Measurements from ENCODE around the gene LPIN3. TPM values are rescaled to one million over a fixed set of nuclear protein-coding genes. Genes with fewer than 3 reads are reported as not detected.

Gene LPIN3
- total and polyA plus RNA-seq, 2 donors (not counting 3 experiments of a cell fraction or from before 2014, with no cell fraction given) = 2.1 to 3.0 TPM

DNA sequence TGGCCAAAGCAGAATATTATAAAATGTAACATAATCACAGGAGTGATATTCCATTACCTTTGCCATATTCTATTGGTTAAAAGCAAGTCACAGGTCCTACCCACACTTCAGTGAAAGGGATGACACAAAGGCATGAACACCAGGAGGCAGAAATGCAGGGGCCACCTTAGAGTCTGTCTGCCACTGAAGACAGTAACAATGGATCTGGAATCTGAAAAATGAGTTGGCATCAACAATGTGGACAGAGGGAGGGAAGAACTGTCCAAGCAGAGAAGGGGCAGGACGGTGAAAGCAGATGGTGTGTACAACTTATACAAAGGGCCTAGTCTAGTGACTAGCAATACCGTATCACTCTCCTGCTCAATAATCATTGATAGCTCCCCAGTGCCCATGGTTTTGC, 6.6 kb upstream of the LPIN3 start:
- ChIA-PET CTCF (interaction anchor here (1.1 to 2.4 kb wide), 3 partner anchors 17 to 162 kb away, joined by 3 to 16 read pairs (median 4); partner anchors contain the start of gene ZHX3), POLR2A (no interaction called here)
- Histone ChIP-seq H3K9ac (replicated peaks; ENCODE audit: extremely low read depth, insufficient read depth, low read length) (no peak overlapping the region), H2AFZ (ENCODE audit: low read depth, low read length) (no peak overlapping the region), H3K9me3 (replicated peaks; ENCODE audit: control insufficient read depth, insufficient read depth, low read length) (no peaks in the 10 kb centered on the region), H3K4me1 (ENCODE audit: control insufficient read depth, extremely low read depth, insufficient read depth, low read length) (peaks cover 19% of the 10 kb centered on the region), H3K36me3 (ENCODE audit: control insufficient read depth in 2 of 2, extremely low read depth in 1 of 2, insufficient read depth in 2 of 2, low read length in 2 of 2) (no peaks in the 10 kb centered on the region), H4K20me1 (replicated peaks; ENCODE audit: control insufficient read depth, extremely low read depth, insufficient read depth, low read length) (no peaks in the 10 kb centered on the region), H3K9me1 (replicated peaks; ENCODE audit: control insufficient read depth, extremely low read depth, insufficient read depth, low read length) (no peaks in the 10 kb centered on the region), H3K4me2 (ENCODE audit: insufficient read depth, low read length) (no peak overlapping the region), H3K4me3 (replicated peaks in 1 of 3; ENCODE audit: insufficient read depth in 1 of 3, low read depth in 1 of 3, low read length in 3 of 3) (no peak overlapping the region), H3K79me2 (ENCODE audit: control insufficient read depth, insufficient read depth, low read length) (no peaks in the 10 kb centered on the region), H3K27ac (ENCODE audit: insufficient read depth, low read depth, low read length) (no peak overlapping the region), H3K27me3 (ENCODE audit: control insufficient read depth in 2 of 2, insufficient read depth in 2 of 2, low read length in 2 of 2) (no peaks in the 10 kb centered on the region)
- TF ChIP-seq, protein P1, sequence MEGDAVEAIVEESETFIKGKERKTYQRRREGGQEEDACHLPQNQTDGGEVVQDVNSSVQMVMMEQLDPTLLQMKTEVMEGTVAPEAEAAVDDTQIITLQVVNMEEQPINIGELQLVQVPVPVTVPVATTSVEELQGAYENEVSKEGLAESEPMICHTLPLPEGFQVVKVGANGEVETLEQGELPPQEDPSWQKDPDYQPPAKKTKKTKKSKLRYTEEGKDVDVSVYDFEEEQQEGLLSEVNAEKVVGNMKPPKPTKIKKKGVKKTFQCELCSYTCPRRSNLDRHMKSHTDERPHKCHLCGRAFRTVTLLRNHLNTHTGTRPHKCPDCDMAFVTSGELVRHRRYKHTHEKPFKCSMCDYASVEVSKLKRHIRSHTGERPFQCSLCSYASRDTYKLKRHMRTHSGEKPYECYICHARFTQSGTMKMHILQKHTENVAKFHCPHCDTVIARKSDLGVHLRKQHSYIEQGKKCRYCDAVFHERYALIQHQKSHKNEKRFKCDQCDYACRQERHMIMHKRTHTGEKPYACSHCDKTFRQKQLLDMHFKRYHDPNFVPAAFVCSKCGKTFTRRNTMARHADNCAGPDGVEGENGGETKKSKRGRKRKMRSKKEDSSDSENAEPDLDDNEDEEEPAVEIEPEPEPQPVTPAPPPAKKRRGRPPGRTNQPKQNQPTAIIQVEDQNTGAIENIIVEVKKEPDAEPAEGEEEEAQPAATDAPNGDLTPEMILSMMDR (IDR thresholded peaks at IDR 0.05; ENCODE audit: extremely low read depth in 1 of 2, insufficient read depth in 1 of 2, low read depth in 1 of 2, low read length in 2 of 2) = no peak
- TF ChIP-seq, protein P2, sequence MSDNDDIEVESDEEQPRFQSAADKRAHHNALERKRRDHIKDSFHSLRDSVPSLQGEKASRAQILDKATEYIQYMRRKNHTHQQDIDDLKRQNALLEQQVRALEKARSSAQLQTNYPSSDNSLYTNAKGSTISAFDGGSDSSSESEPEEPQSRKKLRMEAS (IDR thresholded peaks at IDR 0.05; ENCODE audit: insufficient read depth, insufficient read length) = no peak
- TF ChIP-seq POLR2A (IDR thresholded peaks at IDR 0.05; ENCODE audit: low read depth, low read length) (no peak), EZH2 (IDR thresholded peaks at IDR 0.05; ENCODE audit: borderline replicate concordance, low read depth, low read length, severe bottlenecking) (no peak), MYC (IDR thresholded peaks at IDR 0.05; ENCODE audit: low read depth, low read length) (no peak), POLR2AphosphoS5 (IDR thresholded peaks at IDR 0.05; ENCODE audit: insufficient read depth, low read depth, low read length) (no peak), FOS (IDR thresholded peaks at IDR 0.05; ENCODE audit: borderline replicate concordance, insufficient read depth, low read length) (no peak), GATA2 (IDR thresholded peaks at IDR 0.05; ENCODE audit: insufficient read depth, insufficient read length, low read depth, low read length) (no peak), JUN (IDR thresholded peaks at IDR 0.05; ENCODE audit: borderline replicate concordance, insufficient read depth, insufficient read length, low read depth) (no peak)
- FAIRE-seq (no peak), DNase-seq (ENCODE audit: low read depth, low spot score) (no peak)
- dilution Hi-C loops (cut with MboI; ENCODE audit: extremely low pct_ligation_motif_present, low sequenced_read_pairs) (no loop called here), intact Hi-C loops (cut with micrococcal nuclease) (no loop called here)
- BruUV-seq (replicated peaks) = no TSS peak
